ENCODE data around the gene SOX6.

- TF ChIP-seq CTCF (IDR thresholded peaks at IDR 0.05): no peak
- TF ChIP-seq POLR2A (IDR thresholded peaks at IDR 0.05): no peak
Observed at GRCh38 chr11:15945726-15946125, 410.6 kb downstream of the SOX6 start.
